Peyer's patch (tissue), 4 donors: ENCODE data around the gene CHURC1. TPM values are rescaled to one million over a fixed set of nuclear protein-coding genes. Genes with fewer than 3 reads are reported as not detected.

Experiments used
- DNase-seq, 3 donors: peaks; one replicate each; pipeline ENCODE4 v3.0.0-alpha.2; 2017 to 2019
- H3K27ac ChIP-seq, 4 donors: fragments of 200-600 bp; sonication (generic); one replicate each; pipeline ENCODE4 v1.5.1; 2016 to 2019
- H3K27me3 ChIP-seq, 2 donors: fragments of 200-600 bp; sonication (generic); one replicate each; pipeline ENCODE4 v1.5.1; 2019
- H3K36me3 ChIP-seq, 3 donors: fragments of 200-600 bp; sonication (generic); one replicate each; pipeline ENCODE4 v1.5.1; 2016 to 2019
- H3K4me1 ChIP-seq, 4 donors: fragments of 200-600 bp; sonication (generic); one replicate each; pipeline ENCODE4 v1.5.1; 2016 to 2019
- H3K4me3 ChIP-seq, 4 donors: fragments of 200-600 bp; sonication (generic); 1 replicate in 3 of 4; 2 replicates in 1 of 4; pipeline ENCODE4 v1.5.1; 2016 to 2019; ENCODE audit warnings: mild to moderate bottlenecking in 1 of 4
- H3K9me3 ChIP-seq, 4 donors: fragments of 200-600 bp; sonication (generic); one replicate each; pipeline ENCODE4 v1.5.1; 2016 to 2019; ENCODE audit warnings: mild to moderate bottlenecking in 1 of 4
- CTCF ChIP-seq, 6 experiments: fragments of 450-650 bp in 4 of 6; fragments of 200-600 bp in 2 of 6; sonication (generic) in 1 of 6; IDR thresholded peaks; one replicate each; pipeline ENCODE4 v1.5.1; 2017 to 2019; ENCODE audit warnings: antibody characterized with exemption in 6 of 6, mild to moderate bottlenecking in 3 of 6, moderate library complexity in 1 of 6
- POLR2A ChIP-seq, 2 donors: fragments of 450-650 bp; IDR thresholded peaks; one replicate each; pipeline ENCODE4 v1.5.1; 2017; ENCODE audit warnings: antibody characterized with exemption in 2 of 2, mild to moderate bottlenecking in 2 of 2, moderate library complexity in 2 of 2
- total RNA-seq, 4 donors: library from RNA; depleted of rRNA; stranded (reverse); fragments of >200 nt; gene quantifications; one replicate each; pipeline ENCODE4 v1.1.0, GENCODE V29; 2016

CHURC1 gene
- total RNA-seq, 4 donors from 2014 or later: 51.2 to 72.3 (median 69.7) TPM

- TF ChIP-seq POLR2A (IDR thresholded peaks at IDR 0.05): no peak
- no peak for TF ChIP-seq CTCF (IDR thresholded peaks at IDR 0.05)
- DNase-seq: no peak
Measured at GRCh38 chr14:64953310-64953654, 39.0 kb downstream of the CHURC1 start.

GRCh38 chr14:64953661-64954060, 39.4 kb downstream of the CHURC1 start:
- Histone ChIP-seq H3K27ac (no peak overlapping the region), H3K36me3 (peaks cover 0 to 5% (median 0%) of the 10 kb centered on the region in 3 donors), H3K27me3 (no peaks in the 10 kb centered on the region), H3K4me1 (no peaks in the 10 kb centered on the region), H3K4me3 (no peak overlapping the region), H3K9me3 (no peaks in the 10 kb centered on the region)
- no peak for DNase-seq
- TF ChIP-seq CTCF (IDR thresholded peaks at IDR 0.05): no peak
- no peak for TF ChIP-seq POLR2A (IDR thresholded peaks at IDR 0.05)

More at GRCh38 chr14:64953310-64953654, 39.0 kb downstream of the CHURC1 start:
- Histone ChIP-seq H3K4me1 (no peaks in the 10 kb centered on the region), H3K27me3 (no peaks in the 10 kb centered on the region), H3K9me3 (no peaks in the 10 kb centered on the region), H3K4me3 (no peak overlapping the region), H3K27ac (no peak overlapping the region), H3K36me3 (peaks cover 0 to 5% (median 0%) of the 10 kb centered on the region in 3 donors)

- TF ChIP-seq POLR2A (IDR thresholded peaks at IDR 0.05): no peak
- TF ChIP-seq CTCF (IDR thresholded peaks at IDR 0.05): no peak
- Histone ChIP-seq H3K9me3 (no peaks in the 10 kb centered on the region), H3K4me3 (no peak overlapping the region), H3K36me3 (peaks cover 0 to 5% (median 0%) of the 10 kb centered on the region in 3 donors), H3K4me1 (no peaks in the 10 kb centered on the region), H3K27me3 (no peaks in the 10 kb centered on the region), H3K27ac (no peak overlapping the region)
- no peak for DNase-seq
Measured at GRCh38 chr14:64954491-64955240, 40.4 kb downstream of the CHURC1 start.

- Histone ChIP-seq H3K4me1 (no peaks in the 10 kb centered on the region), H3K36me3 (peaks cover 0 to 5% (median 0%) of the 10 kb centered on the region in 3 donors), H3K4me3 (no peak overlapping the region), H3K9me3 (no peaks in the 10 kb centered on the region), H3K27me3 (no peaks in the 10 kb centered on the region), H3K27ac (no peak overlapping the region)
- TF ChIP-seq POLR2A (IDR thresholded peaks at IDR 0.05) (no peak), CTCF (IDR thresholded peaks at IDR 0.05) (no peak)
- no peak for DNase-seq
Measured at GRCh38 chr14:64955297-64955696, 41.0 kb downstream of the CHURC1 start.

- TF ChIP-seq POLR2A (IDR thresholded peaks at IDR 0.05) (no peak), CTCF (IDR thresholded peaks at IDR 0.05) (no peak)
- Histone ChIP-seq H3K9me3 (no peaks in the 10 kb centered on the region), H3K4me3 (no peak overlapping the region), H3K4me1 (no peaks in the 10 kb centered on the region), H3K36me3 (peaks cover 0 to 4% (median 0%) of the 10 kb centered on the region in 3 donors), H3K27me3 (no peaks in the 10 kb centered on the region), H3K27ac (no peak overlapping the region)
- no peak for DNase-seq
Measured at GRCh38 chr14:64956697-64957406, 42.6 kb downstream of the CHURC1 start.
